Activated T-cell treated with anti-CD3 and anti-CD28 coated beads for 48 hours (primary cell): ENCODE results near the gene BCL2L12.
A peak's percentile ranks its signal among the peaks of the same experiment; 100 is the strongest.

Experiments used
- DNase-seq: peaks from one replicate; pipeline ENCODE4 v3.0.0-alpha.2; 2020; ENCODE audit warnings: low read depth

The BCL2L12 gene

GRCh38 chr19:49685845-49686332 is 20.2 kb downstream of the BCL2L12 start:
- DNase-seq: no peak

- no peak for DNase-seq
Measured at GRCh38 chr19:49686503-49687088, 20.9 kb downstream of the BCL2L12 start.

- no peak for DNase-seq
Measured at GRCh38 chr19:49687150-49687549, 21.4 kb downstream of the BCL2L12 start.

GRCh38 chr19:49687566-49688316 is 22.0 kb downstream of the BCL2L12 start:
- no peak for DNase-seq

GRCh38 chr19:49688531-49689132 is 22.9 kb downstream of the BCL2L12 start:
- no peak for DNase-seq

- no peak for DNase-seq
Measured at GRCh38 chr19:49689133-49690078, 23.7 kb downstream of the BCL2L12 start, which contains the start of gene ADM5. ADM5 (plus strand) TSS chr19:49689594; CDS start chr19:49689838, 244 bp downstream.

GRCh38 chr19:49690079-49690655 is 24.4 kb downstream of the BCL2L12 start:
- DNase-seq: no peak

- DNase-seq: peak; percentile 61
Measured at GRCh38 chr19:49690656-49691242, 25.0 kb downstream of the BCL2L12 start, which contains the start of gene CPT1C. CPT1C (plus strand) TSS chr19:49691116; CDS start chr19:49692253, 1,137 bp downstream.

GRCh38 chr19:49691243-49692146 is 25.8 kb downstream of the BCL2L12 start:
- no peak for DNase-seq

- DNase-seq: no peak
Measured at GRCh38 chr19:49692147-49692506, 26.4 kb downstream of the BCL2L12 start.

- DNase-seq: no peak
Measured at GRCh38 chr19:49696115-49696514, 30.4 kb downstream of the BCL2L12 start.

GRCh38 chr19:49696865-49697264 is 31.1 kb downstream of the BCL2L12 start:
- no peak for DNase-seq

GRCh38 chr19:49699364-49699763 is 33.6 kb downstream of the BCL2L12 start:
- DNase-seq: no peak

GRCh38 chr19:49700563-49700962 is 34.8 kb downstream of the BCL2L12 start:
- no peak for DNase-seq

GRCh38 chr19:49701271-49701786 is 35.6 kb downstream of the BCL2L12 start:
- DNase-seq: no peak

GRCh38 chr19:49704888-49705642 is 39.3 kb downstream of the BCL2L12 start:
- DNase-seq: no peak

GRCh38 chr19:49705919-49706318 is 40.2 kb downstream of the BCL2L12 start:
- no peak for DNase-seq

- no peak for DNase-seq
Measured at GRCh38 chr19:49710372-49710951, 44.7 kb downstream of the BCL2L12 start.

GRCh38 chr19:49712397-49712859 is 46.7 kb downstream of the BCL2L12 start:
- no peak for DNase-seq
